ENCODE measurements around the gene ADARB2.

DNA sequence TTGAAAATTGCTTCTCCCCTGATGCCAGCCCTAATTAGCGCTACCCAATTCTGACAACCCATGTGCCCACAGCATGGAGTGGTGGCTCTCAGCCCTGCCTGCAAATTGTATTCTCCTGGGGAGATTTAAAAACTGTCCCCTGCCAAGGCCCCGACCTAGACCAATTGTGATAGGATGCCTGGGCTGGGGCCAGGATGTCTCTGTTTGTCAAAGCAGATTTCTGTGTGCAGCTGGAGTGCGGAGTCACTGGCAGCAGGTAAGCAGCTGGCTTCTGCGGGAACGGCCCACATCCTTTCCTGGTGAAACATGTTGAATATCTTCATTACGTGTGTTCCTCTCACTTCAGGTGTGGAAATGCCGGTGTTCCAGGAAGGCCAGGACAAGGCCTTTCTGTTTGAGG lies 442.6 kb downstream of the ADARB2 start:
- TF ChIP-seq, protein P1, sequence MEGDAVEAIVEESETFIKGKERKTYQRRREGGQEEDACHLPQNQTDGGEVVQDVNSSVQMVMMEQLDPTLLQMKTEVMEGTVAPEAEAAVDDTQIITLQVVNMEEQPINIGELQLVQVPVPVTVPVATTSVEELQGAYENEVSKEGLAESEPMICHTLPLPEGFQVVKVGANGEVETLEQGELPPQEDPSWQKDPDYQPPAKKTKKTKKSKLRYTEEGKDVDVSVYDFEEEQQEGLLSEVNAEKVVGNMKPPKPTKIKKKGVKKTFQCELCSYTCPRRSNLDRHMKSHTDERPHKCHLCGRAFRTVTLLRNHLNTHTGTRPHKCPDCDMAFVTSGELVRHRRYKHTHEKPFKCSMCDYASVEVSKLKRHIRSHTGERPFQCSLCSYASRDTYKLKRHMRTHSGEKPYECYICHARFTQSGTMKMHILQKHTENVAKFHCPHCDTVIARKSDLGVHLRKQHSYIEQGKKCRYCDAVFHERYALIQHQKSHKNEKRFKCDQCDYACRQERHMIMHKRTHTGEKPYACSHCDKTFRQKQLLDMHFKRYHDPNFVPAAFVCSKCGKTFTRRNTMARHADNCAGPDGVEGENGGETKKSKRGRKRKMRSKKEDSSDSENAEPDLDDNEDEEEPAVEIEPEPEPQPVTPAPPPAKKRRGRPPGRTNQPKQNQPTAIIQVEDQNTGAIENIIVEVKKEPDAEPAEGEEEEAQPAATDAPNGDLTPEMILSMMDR (IDR thresholded peaks at IDR 0.05) = no peak
- TF ChIP-seq POLR2A (IDR thresholded peaks at IDR 0.05) = no peak

Measured in Peyer's patch (tissue), 4 donors.